Stimulated activated memory B cell treated with anti-CD40 and anti-IgM and Interleukin-4, amounts not matched to agents 10 μg/mL and 1 μg/mL and 100 μg/mL, for 72 hours (primary cell): ENCODE data around the gene GALNT15.

Source experiments
- ATAC-seq: fragments of 150-1000 bp; cut with Tn5 transposase; 2 replicates; pipeline ENCODE4 v1.10.0; 2021
- H3K27ac Mint-ChIP-seq: one replicate; pipeline ENCODE4 v1.8.0; 2022; ENCODE audit warnings: mild to moderate bottlenecking, mixed read lengths
- H3K27me3 Mint-ChIP-seq: one replicate; pipeline ENCODE4 v1.8.0; 2022; ENCODE audit warnings: mixed read lengths
- H3K36me3 Mint-ChIP-seq: one replicate; pipeline ENCODE4 v1.8.0; 2022; ENCODE audit warnings: mixed read lengths
- H3K4me1 Mint-ChIP-seq: one replicate; pipeline ENCODE4 v1.8.0; 2022; ENCODE audit warnings: mixed read lengths
- H3K4me3 Mint-ChIP-seq: one replicate; pipeline ENCODE4 v1.8.0; 2022; ENCODE audit warnings: mild to moderate bottlenecking, moderate library complexity, mixed read lengths
- H3K9me3 Mint-ChIP-seq: one replicate; pipeline ENCODE4 v1.8.0; 2022; ENCODE audit warnings: mixed read lengths

The GALNT15 gene

GRCh38 chr3:16221990-16222389 lies 47.5 kb downstream of the GALNT15 start:
- ATAC-seq = no peak
- H3K9me3 Mint-ChIP-seq = no peaks in the 10 kb centered on the region
- no peak overlapping the region for H3K27ac Mint-ChIP-seq
- H3K36me3 Mint-ChIP-seq = no peaks in the 10 kb centered on the region
- peaks cover 6% of the 10 kb centered on the region for H3K4me1 Mint-ChIP-seq
- H3K4me3 Mint-ChIP-seq = no peak overlapping the region
- peaks cover 15% of the 10 kb centered on the region for H3K27me3 Mint-ChIP-seq

GRCh38 chr3:16222547-16222946 lies 48.1 kb downstream of the GALNT15 start:
- no peak for ATAC-seq
- H3K27ac Mint-ChIP-seq = no peak overlapping the region

DNA sequence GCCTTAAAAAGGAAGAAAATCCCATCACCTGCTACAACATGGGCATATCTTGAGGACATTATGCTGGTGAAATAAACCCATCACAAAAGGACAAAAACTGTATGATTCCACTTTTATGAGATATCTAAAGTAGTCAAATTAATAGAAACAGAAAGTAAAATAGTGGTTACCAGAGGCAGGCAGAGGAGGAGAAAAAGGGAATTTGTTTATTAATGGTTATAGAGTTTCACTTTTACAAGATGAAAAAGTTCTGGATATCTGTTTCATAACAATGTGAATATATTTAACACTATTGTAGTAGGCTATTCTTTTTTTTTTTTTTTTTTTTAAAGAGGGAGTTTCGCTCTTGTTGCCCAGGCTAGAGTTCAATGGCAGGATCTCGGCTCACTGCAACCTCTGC lies 49.8 kb downstream of the GALNT15 start:
- no peaks in the 10 kb centered on the region for H3K9me3 Mint-ChIP-seq
- no peak for ATAC-seq

More at GRCh38 chr3:16222547-16222946, 48.1 kb downstream of the GALNT15 start:
- Mint-ChIP-seq H3K36me3 (no peaks in the 10 kb centered on the region), H3K27me3 (peaks cover 15% of the 10 kb centered on the region), H3K4me1 (peaks cover 6% of the 10 kb centered on the region), H3K4me3 (no peak overlapping the region), H3K9me3 (no peaks in the 10 kb centered on the region)

GRCh38 chr3:16227566-16227965 lies 53.1 kb downstream of the GALNT15 start:
- Mint-ChIP-seq H3K4me1 (peaks cover 6% of the 10 kb centered on the region), H3K9me3 (no peaks in the 10 kb centered on the region), H3K27ac (no peak overlapping the region), H3K4me3 (no peak overlapping the region), H3K27me3 (no peaks in the 10 kb centered on the region), H3K36me3 (no peaks in the 10 kb centered on the region)
- ATAC-seq = no peak

More for the DNA sequence above, 49.8 kb downstream of the GALNT15 start:
- Mint-ChIP-seq H3K4me3 (no peak overlapping the region), H3K27ac (no peak overlapping the region), H3K4me1 (peaks cover 6% of the 10 kb centered on the region), H3K36me3 (no peaks in the 10 kb centered on the region), H3K27me3 (peaks cover 2% of the 10 kb centered on the region)

- Mint-ChIP-seq H3K4me1 (no peaks in the 10 kb centered on the region), H3K4me3 (no peak overlapping the region), H3K27ac (no peak overlapping the region), H3K27me3 (peaks cover 6% of the 10 kb centered on the region), H3K9me3 (no peaks in the 10 kb centered on the region), H3K36me3 (no peaks in the 10 kb centered on the region)
- no peak for ATAC-seq
Measured at GRCh38 chr3:16229681-16230080, 55.2 kb downstream of the GALNT15 start.

- Mint-ChIP-seq H3K4me3 (no peak overlapping the region), H3K27me3 (peaks cover 13% of the 10 kb centered on the region), H3K27ac (no peak overlapping the region), H3K4me1 (no peaks in the 10 kb centered on the region), H3K36me3 (no peaks in the 10 kb centered on the region), H3K9me3 (no peaks in the 10 kb centered on the region)
- ATAC-seq = no peak
Measured at GRCh38 chr3:16231983-16232382, 57.5 kb downstream of the GALNT15 start.

- Mint-ChIP-seq H3K4me3 (no peak overlapping the region), H3K27me3 (peaks cover 13% of the 10 kb centered on the region), H3K9me3 (no peaks in the 10 kb centered on the region), H3K4me1 (no peaks in the 10 kb centered on the region), H3K36me3 (no peaks in the 10 kb centered on the region), H3K27ac (no peak overlapping the region)
- no peak for ATAC-seq
Measured at GRCh38 chr3:16233806-16234205, 59.3 kb downstream of the GALNT15 start.

GRCh38 chr3:16234281-16234680 lies 59.8 kb downstream of the GALNT15 start:
- Mint-ChIP-seq H3K27ac (no peak overlapping the region), H3K4me3 (no peak overlapping the region), H3K4me1 (no peaks in the 10 kb centered on the region), H3K9me3 (no peaks in the 10 kb centered on the region), H3K36me3 (no peaks in the 10 kb centered on the region), H3K27me3 (peaks cover 13% of the 10 kb centered on the region)
- no peak for ATAC-seq

- no peaks in the 10 kb centered on the region for H3K36me3 Mint-ChIP-seq
- H3K4me1 Mint-ChIP-seq = no peaks in the 10 kb centered on the region
- H3K9me3 Mint-ChIP-seq = no peaks in the 10 kb centered on the region
- peaks cover 13% of the 10 kb centered on the region for H3K27me3 Mint-ChIP-seq
- H3K4me3 Mint-ChIP-seq = no peak overlapping the region
- no peak for ATAC-seq
- no peak overlapping the region for H3K27ac Mint-ChIP-seq
Measured at GRCh38 chr3:16236030-16236639, 61.7 kb downstream of the GALNT15 start.

DNA sequence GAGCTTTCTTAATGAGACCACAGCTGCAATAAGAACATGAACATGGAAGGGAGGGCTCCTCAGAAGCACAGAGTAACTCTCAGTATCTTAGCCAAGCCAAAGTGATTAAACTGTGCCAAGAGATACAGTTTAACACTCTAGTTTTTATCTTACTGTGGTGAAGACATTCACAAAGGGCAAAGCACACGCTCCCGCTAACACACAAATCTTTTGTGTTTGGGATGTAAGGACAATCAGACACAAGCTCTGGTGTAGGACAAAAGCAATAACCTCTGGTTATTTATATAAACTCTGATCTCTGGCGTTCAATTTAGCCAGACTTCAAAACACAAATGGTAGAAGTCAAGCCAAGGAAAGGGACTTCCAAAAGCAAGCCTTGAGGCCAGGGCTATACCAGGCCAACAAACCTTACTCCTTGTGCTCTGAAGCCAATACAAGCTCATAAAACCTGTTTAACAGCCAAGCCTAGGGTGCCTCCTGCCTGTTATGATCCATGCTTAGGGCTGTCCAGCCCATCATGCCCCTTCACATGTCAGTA lies 62.4 kb downstream of the GALNT15 start:
- Mint-ChIP-seq H3K27me3 (peaks cover 13% of the 10 kb centered on the region), H3K4me1 (no peaks in the 10 kb centered on the region), H3K36me3 (no peaks in the 10 kb centered on the region), H3K9me3 (no peaks in the 10 kb centered on the region), H3K27ac (no peak overlapping the region), H3K4me3 (no peak overlapping the region)
- ATAC-seq = no peak

- Mint-ChIP-seq H3K27me3 (peaks cover 20% of the 10 kb centered on the region), H3K9me3 (no peaks in the 10 kb centered on the region), H3K27ac (no peak overlapping the region), H3K4me3 (no peak overlapping the region), H3K36me3 (no peaks in the 10 kb centered on the region), H3K4me1 (no peaks in the 10 kb centered on the region)
- no peak for ATAC-seq
Measured at GRCh38 chr3:16239086-16239770, 64.7 kb downstream of the GALNT15 start.

DNA sequence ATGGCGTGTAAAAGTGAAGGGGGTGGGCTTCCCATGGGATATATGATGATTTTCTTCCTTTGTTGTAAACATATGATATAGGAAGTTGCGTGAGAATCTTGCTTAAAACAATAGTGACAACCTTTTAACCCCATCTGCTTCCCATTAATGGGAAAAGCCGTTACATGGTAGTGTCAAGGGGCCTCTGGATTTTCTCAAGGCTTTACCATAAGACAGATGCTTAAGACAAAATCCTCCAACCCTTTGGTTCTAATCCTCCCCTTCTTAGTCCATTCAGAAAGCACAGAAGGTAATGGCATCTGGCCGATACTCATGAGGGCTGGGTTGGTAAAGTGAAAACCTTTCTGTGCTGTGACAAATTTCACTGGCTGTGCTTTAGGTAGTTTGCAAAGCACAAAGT lies 65.3 kb downstream of the GALNT15 start:
- Mint-ChIP-seq H3K27ac (no peak overlapping the region), H3K36me3 (no peaks in the 10 kb centered on the region), H3K4me1 (no peaks in the 10 kb centered on the region), H3K4me3 (no peak overlapping the region), H3K9me3 (no peaks in the 10 kb centered on the region), H3K27me3 (peaks cover 14% of the 10 kb centered on the region)
- ATAC-seq = no peak

DNA sequence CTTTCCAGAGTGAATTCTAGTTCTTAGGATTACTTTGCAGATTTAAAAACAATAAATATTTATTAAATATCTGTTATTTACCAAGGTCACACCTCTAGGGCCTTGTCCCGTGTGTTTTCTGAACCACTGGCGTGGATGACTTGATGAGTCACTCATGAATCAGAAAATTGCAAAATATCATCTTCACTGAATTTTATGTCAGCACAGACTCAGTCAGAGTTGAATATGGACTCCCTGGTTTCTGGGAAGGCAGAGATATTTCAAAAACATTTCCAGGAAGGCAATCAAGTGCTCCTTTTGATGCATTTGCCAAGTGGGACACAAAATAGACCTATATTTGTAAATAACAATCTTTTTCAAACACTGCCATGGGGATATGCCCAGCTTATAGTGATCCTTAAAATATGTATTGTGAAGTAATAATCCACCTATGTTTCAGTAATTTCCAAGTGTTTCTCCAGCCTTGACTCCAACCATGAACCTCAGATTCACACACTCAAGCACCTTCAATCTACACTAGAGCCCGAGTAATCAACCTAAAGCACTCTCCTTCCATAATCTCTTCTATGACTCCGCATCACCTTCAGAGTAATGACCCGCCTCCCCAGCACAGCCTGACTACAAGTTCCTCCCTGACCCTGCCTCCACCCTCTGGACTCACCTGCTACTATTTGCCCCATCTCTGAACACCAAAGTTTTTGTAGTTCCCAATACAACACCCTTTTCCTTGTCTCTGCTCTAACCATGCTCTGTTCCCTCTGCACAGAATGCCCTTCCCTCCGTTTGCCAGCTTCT lies 65.9 kb downstream of the GALNT15 start:
- H3K4me3 Mint-ChIP-seq = no peak overlapping the region
- no peaks in the 10 kb centered on the region for H3K9me3 Mint-ChIP-seq
- no peak for ATAC-seq
- H3K27ac Mint-ChIP-seq = no peak overlapping the region
- H3K27me3 Mint-ChIP-seq = peaks cover 8% of the 10 kb centered on the region
- H3K36me3 Mint-ChIP-seq = no peaks in the 10 kb centered on the region
- H3K4me1 Mint-ChIP-seq = no peaks in the 10 kb centered on the region

GRCh38 chr3:16241225-16241624 lies 66.7 kb downstream of the GALNT15 start:
- Mint-ChIP-seq H3K9me3 (no peaks in the 10 kb centered on the region), H3K27me3 (peaks cover 8% of the 10 kb centered on the region), H3K4me3 (no peak overlapping the region), H3K36me3 (no peaks in the 10 kb centered on the region), H3K27ac (no peak overlapping the region), H3K4me1 (no peaks in the 10 kb centered on the region)
- ATAC-seq = no peak

- H3K4me1 Mint-ChIP-seq = peaks cover 2% of the 10 kb centered on the region
- no peak overlapping the region for H3K4me3 Mint-ChIP-seq
- no peak for ATAC-seq
- H3K27ac Mint-ChIP-seq = no peak overlapping the region
- H3K9me3 Mint-ChIP-seq = no peaks in the 10 kb centered on the region
- H3K27me3 Mint-ChIP-seq = peaks cover 8% of the 10 kb centered on the region
- no peaks in the 10 kb centered on the region for H3K36me3 Mint-ChIP-seq
Measured at GRCh38 chr3:16242177-16242576, 67.7 kb downstream of the GALNT15 start.
